Endothelial cell of umbilical vein (primary cell): ENCODE results near the gene DIO1. TPM values are rescaled to one million over a fixed set of nuclear protein-coding genes. Genes with fewer than 3 reads are reported as not detected.

Source experiments
- BruUV-seq: library from RNA; stranded (reverse); fragments of 400-500 nt; replicated peaks from 2 replicates; lab custom pipeline; 2021; lab: Mats Ljungman, UMichigan
- CTCF ChIA-PET: fragments of 300-600, 350-600 bp; sonication (Branson Sonifier 250); formaldehyde crosslinking; loops from one replicate; lab custom pipeline; 2021; ENCODE audit warnings: antibody characterized with exemption, inconsistent platforms; lab: Charles Lee
- POLR2A ChIA-PET: fragments of 300-600, 350-600 bp; sonication (Branson Sonifier 250); formaldehyde crosslinking; loops from one replicate; lab custom pipeline; 2021; ENCODE audit warnings: antibody characterized with exemption, inconsistent platforms; lab: Charles Lee
- DNase-seq: peaks from one replicate; pipeline ENCODE4 v3.0.0-alpha.2; 2011; ENCODE audit warnings: low read depth, low spot score
- FAIRE-seq: peaks from 2 replicates; lab custom pipeline; 2011; peaks lifted over from hg19 to GRCh38; lab: Jason Lieb, UNC
- H2AFZ ChIP-seq: 2 replicates; pipeline ENCODE4 v1.6.0; 2012; ENCODE audit warnings: low read depth, low read length, control low read depth, inconsistent platforms
- H3K27ac ChIP-seq: 2 replicates; pipeline ENCODE4 v1.5.1; 2011; ENCODE audit warnings: low read depth, mild to moderate bottlenecking, control low read depth, low read length, moderate library complexity; ENCODE audit not compliant: insufficient read depth
- H3K27me3 ChIP-seq, 2 experiments: 2 replicates each; pipeline versions ENCODE4 v1.6.0 to v1.6.1; 2011; ENCODE audit warnings: low read length in 2 of 2, mixed read lengths in 1 of 2; ENCODE audit not compliant: control insufficient read depth in 2 of 2, insufficient read depth in 2 of 2
- H3K36me3 ChIP-seq, 2 experiments: 2 replicates in 1 of 2; 3 replicates in 1 of 2; pipeline ENCODE4 v1.5.1; 2011; ENCODE audit warnings: low read length in 2 of 2, mild to moderate bottlenecking in 1 of 2, moderate library complexity in 1 of 2; ENCODE audit not compliant: control insufficient read depth in 2 of 2, insufficient read depth in 2 of 2; ENCODE audit errors: extremely low read depth in 1 of 2
- H3K4me1 ChIP-seq: 3 replicates; pipeline ENCODE4 v1.5.1; 2011; ENCODE audit warnings: mild to moderate bottlenecking, low read length; ENCODE audit not compliant: control insufficient read depth, insufficient read depth; ENCODE audit errors: extremely low read depth
- H3K4me2 ChIP-seq: 2 replicates; pipeline ENCODE4 v1.6.1; 2011; ENCODE audit warnings: low read length, control low read depth, mixed read lengths; ENCODE audit not compliant: insufficient read depth
- H3K4me3 ChIP-seq, 3 experiments: fragments of 200-600 bp in 1 of 3; sonication (generic), shearing (Covaris generic) in 1 of 3; replicated peaks in 1 of 3; 2 replicates each; pipeline ENCODE4 v1.5.1; 2011 to 2016; ENCODE audit warnings: control low read depth in 3 of 3, low read length in 3 of 3, mild to moderate bottlenecking in 2 of 3, inconsistent platforms in 1 of 3, low read depth in 1 of 3, moderate library complexity in 1 of 3; ENCODE audit not compliant: insufficient read depth in 1 of 3
- H3K79me2 ChIP-seq: 2 replicates; pipeline ENCODE4 v1.6.0; 2012; ENCODE audit warnings: low read length, inconsistent platforms; ENCODE audit not compliant: control insufficient read depth, insufficient read depth
- H3K9ac ChIP-seq: replicated peaks from 2 replicates; pipeline ENCODE3; 2011; ENCODE audit warnings: low read length, control low read depth; ENCODE audit not compliant: insufficient read depth; ENCODE audit errors: extremely low read depth
- H3K9me1 ChIP-seq: replicated peaks from 3 replicates; pipeline ENCODE4 v1.6.0; 2011; ENCODE audit warnings: mild to moderate bottlenecking, low read length; ENCODE audit not compliant: control insufficient read depth, insufficient read depth; ENCODE audit errors: extremely low read depth
- H3K9me3 ChIP-seq: replicated peaks from 2 replicates; pipeline ENCODE4 v1.5.1; 2012; ENCODE audit warnings: low read length, inconsistent platforms; ENCODE audit not compliant: control insufficient read depth, insufficient read depth
- H4K20me1 ChIP-seq: replicated peaks from 2 replicates; pipeline ENCODE3; 2011; ENCODE audit warnings: mild to moderate bottlenecking, low read length; ENCODE audit not compliant: control insufficient read depth, insufficient read depth; ENCODE audit errors: extremely low read depth
- CTCF ChIP-seq, 2 donors: IDR thresholded peaks; 1 replicate in 1 of 2; 2 replicates in 1 of 2; pipeline ENCODE4 v1.5.1; 2011; ENCODE audit warnings: low read length in 2 of 2, mild to moderate bottlenecking in 2 of 2, moderate library complexity in 2 of 2, control low read depth in 1 of 2, inconsistent platforms in 1 of 2, low read depth in 1 of 2; ENCODE audit not compliant: insufficient read depth in 1 of 2; ENCODE audit errors: extremely low read depth in 1 of 2
- EZH2 ChIP-seq: IDR thresholded peaks from 2 replicates; pipeline ENCODE4 v1.6.1; 2012; ENCODE audit warnings: borderline replicate concordance, low read depth, mild to moderate bottlenecking, moderate library complexity, low read length, inconsistent platforms; ENCODE audit not compliant: severe bottlenecking
- FOS ChIP-seq: IDR thresholded peaks from 2 replicates; pipeline ENCODE4 v1.6.1; 2011; ENCODE audit warnings: mild to moderate bottlenecking, low read length, moderate library complexity, borderline replicate concordance; ENCODE audit not compliant: insufficient read depth
- GATA2 ChIP-seq: IDR thresholded peaks from 2 replicates; pipeline ENCODE4 v1.7.0; 2011; ENCODE audit warnings: low read depth, mild to moderate bottlenecking, moderate library complexity, mixed read lengths, low read length; ENCODE audit not compliant: insufficient read length, insufficient read depth
- JUN ChIP-seq: IDR thresholded peaks from 2 replicates; pipeline ENCODE4 v1.6.1; 2011; ENCODE audit warnings: borderline replicate concordance, low read depth; ENCODE audit not compliant: insufficient read length, insufficient read depth
- MAX ChIP-seq: IDR thresholded peaks from 2 replicates; pipeline ENCODE4 v1.6.1; 2011; ENCODE audit not compliant: insufficient read depth, insufficient read length
- MYC ChIP-seq: IDR thresholded peaks from one replicate; pipeline ENCODE4 v1.6.1; 2011; ENCODE audit warnings: mild to moderate bottlenecking, low read depth, low read length
- POLR2A ChIP-seq: IDR thresholded peaks from 2 replicates; pipeline ENCODE4 v1.6.1; 2012; ENCODE audit warnings: low read depth, mild to moderate bottlenecking, control low read depth, low read length
- POLR2AphosphoS5 ChIP-seq: IDR thresholded peaks from 2 replicates; pipeline ENCODE4 v1.6.1; 2012; ENCODE audit warnings: low read depth, mild to moderate bottlenecking, control low read depth, low read length, moderate library complexity; ENCODE audit not compliant: insufficient read depth
- dilution Hi-C: fragments of 300-500 bp; cut with MboI; formaldehyde crosslinking; loops from one replicate; pipeline ENCODE4 v1.15.0; 2019; ENCODE audit warnings: low sequenced_read_pairs; ENCODE audit not compliant: extremely low pct_ligation_motif_present
- intact Hi-C: fragments of 100-400 bp; cut with micrococcal nuclease; formaldehyde crosslinking; loops from one replicate; pipeline ENCODE4 v1.10.0; 2022
- polyA plus RNA-seq, 4 experiments: library from polyadenylated mRNA; depleted of rRNA in 3 of 4; stranded (reverse) in 3 of 4; unstranded in 1 of 4; fragments of >200 nt; gene quantifications; 2 replicates each; pipeline versions ENCODE4 v1.2.1 to v1.2.3, GENCODE V29; 2011 to 2012; ENCODE audit warnings: missing spikeins in 1 of 4
- total RNA-seq: library from RNA; stranded (reverse); gene quantifications from 2 replicates; pipeline ENCODE4 v1.2.3, GENCODE V29; 2021

The DIO1 gene
- total and polyA plus RNA-seq, 2 donors (not counting 3 experiments of a cell fraction or from before 2014, with no cell fraction given): not detected

- no peak overlapping the region for H3K4me2 ChIP-seq
- H4K20me1 ChIP-seq: no peaks in the 10 kb centered on the region
- H3K27me3 ChIP-seq: no peaks in the 10 kb centered on the region
- H2AFZ ChIP-seq: no peak overlapping the region
- H3K79me2 ChIP-seq: peaks cover 28% of the 10 kb centered on the region
- H3K27ac ChIP-seq: no peak overlapping the region
- ChIA-PET POLR2A (no interaction called here), CTCF (interaction anchor here (1.0 kb wide), 1 partner anchor 65 kb away, joined by 3 read pairs; no protein-coding TSS in a partner anchor)
- H3K9me3 ChIP-seq: no peaks in the 10 kb centered on the region
- no peak overlapping the region for H3K9ac ChIP-seq
- dilution Hi-C loops (no loop called here), intact Hi-C loops (loop anchor here (2.0 kb wide), 1 partner anchor 545 kb away; no protein-coding TSS in a partner anchor)
- TF ChIP-seq POLR2AphosphoS5 (no peak), FOS (no peak), MYC (no peak), JUN (no peak), POLR2A (no peak), CTCF (IDR thresholded peaks at IDR 0.05; ENCODE audit: extremely low read depth in 1 of 2, insufficient read depth in 1 of 2, low read depth in 1 of 2, low read length in 2 of 2) (no peak), GATA2 (no peak), MAX (no peak), EZH2 (no peak)
- DNase-seq (no peak), FAIRE-seq (no peak)
- no peaks in the 10 kb centered on the region for H3K9me1 ChIP-seq
- peaks cover 20% of the 10 kb centered on the region for H3K4me1 ChIP-seq
- H3K36me3 ChIP-seq: no peaks in the 10 kb centered on the region
- BruUV-seq: no TSS peak
- no peak overlapping the region for H3K4me3 ChIP-seq
Observed at GRCh38 chr1:53943490-53944043, 49.6 kb downstream of the DIO1 start.
